ENCODE results near the gene BCL7C.
A peak's percentile ranks its signal among the peaks of the same experiment; 100 is the strongest.
"Not testable (repeated sequence)": the region's sequence is repeated elsewhere in the genome, so short reads cannot be mapped to it uniquely, and the experiment has no call there.

The BCL7C gene

DNA sequence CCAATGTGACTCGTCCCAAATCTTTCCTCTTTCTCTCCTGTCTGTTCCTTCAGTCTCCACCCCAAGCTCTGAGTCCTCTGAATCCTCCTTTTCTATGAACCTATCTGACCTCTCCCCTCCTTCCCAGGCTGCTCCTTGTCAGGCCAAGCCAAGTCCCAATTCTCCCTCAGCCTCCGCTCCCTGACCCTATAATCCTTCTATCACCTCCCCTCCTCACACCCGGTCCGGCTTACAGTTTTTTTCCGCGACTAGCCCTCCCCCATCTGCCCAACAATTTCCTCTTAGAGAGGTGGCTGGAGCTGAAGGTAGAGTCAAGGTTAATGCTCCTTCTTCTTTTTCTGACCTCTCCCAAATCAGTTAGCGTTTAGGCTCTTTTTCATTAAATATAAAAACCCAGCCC lies 33.1 kb downstream of the BCL7C start:
- DNase-seq (ENCODE audit: low spot score): not testable (repeated sequence)

DNA sequence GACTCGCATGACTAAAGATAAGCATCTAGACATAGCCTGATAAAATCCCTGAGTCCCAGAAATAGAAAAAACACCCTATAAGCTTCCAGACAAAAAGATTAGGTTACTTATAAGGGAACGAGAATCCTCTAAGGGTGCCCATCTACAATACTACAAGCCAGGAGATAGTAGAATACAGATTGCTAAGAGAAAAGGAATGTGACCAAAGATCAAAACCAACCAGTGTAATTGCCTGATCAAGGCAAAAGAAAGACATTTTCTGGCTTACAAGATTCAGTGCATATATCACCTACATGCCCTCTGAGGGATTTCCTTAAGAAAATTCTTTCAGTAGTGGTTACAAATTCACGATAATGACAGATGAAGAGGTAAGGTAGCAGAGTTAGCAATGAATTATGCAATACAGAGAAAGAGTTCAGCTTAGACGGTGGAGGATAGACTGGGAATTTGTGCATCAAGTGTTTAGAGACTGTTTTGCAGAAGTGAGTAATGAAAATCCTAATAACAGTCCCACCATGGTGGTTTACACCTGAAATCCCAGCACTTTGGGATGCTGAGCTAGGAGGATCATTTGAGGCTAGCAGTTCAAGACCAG lies 35.0 kb downstream of the BCL7C start:
- no peak for DNase-seq (ENCODE audit: low spot score)

DNA sequence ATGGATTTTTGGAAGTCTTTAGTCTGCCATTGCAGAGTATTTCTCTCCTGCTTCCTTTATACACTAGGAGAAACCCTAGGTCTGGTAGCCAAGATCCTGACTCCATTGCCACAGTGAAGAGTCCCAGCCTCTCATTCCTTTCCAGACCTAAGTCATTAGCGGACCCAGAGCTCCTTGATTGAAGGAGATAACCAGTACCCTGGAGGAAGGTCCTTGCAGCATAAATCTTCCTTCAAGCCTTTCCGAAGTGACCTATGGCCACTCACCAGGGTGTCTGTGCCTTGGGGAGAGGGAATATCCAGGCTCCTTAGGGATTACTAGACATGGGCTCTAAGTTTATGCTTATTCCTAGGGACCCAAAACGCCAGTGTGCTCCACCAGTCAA lies 35.8 kb downstream of the BCL7C start:
- DNase-seq (ENCODE audit: low spot score): no peak

DNA sequence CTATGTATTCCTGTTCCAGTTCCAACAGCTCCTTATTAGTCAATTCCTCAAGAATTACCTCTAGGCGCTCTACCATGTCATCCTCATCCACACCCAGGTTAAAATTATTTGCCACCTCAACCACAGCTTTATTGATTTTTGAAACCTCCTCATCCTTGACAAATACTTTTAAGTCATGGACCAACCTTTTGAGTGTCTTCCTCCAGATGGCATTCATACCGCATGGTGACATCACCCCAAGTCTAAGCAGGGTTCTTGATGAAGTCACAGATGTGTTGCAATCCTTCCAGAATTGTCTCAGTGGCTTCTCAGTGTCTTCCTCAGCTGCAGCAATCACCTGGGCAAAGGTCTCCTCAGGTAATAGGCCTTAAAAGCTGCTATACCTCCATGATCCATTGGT lies 40.1 kb downstream of the BCL7C start:
- DNase-seq (ENCODE audit: low spot score): no peak

DNA sequence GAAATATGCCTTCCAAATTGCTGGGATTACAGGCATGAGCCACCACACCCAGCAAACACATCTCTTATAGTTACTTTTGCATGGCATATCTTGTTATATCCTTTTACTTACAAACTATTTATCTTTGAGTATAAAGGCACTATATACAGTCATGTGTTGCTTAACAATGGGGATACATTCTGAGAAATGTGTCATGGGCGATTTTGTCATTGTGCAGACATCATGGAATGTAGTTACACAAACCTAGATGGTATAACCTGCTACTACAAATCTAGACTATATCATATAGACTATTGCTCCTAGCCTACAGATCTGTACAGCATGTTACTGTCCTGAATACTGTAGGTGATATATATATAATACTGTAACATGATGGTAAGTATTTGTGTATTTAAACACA lies 43.6 kb downstream of the BCL7C start:
- DNase-seq (ENCODE audit: low spot score): no peak

DNA sequence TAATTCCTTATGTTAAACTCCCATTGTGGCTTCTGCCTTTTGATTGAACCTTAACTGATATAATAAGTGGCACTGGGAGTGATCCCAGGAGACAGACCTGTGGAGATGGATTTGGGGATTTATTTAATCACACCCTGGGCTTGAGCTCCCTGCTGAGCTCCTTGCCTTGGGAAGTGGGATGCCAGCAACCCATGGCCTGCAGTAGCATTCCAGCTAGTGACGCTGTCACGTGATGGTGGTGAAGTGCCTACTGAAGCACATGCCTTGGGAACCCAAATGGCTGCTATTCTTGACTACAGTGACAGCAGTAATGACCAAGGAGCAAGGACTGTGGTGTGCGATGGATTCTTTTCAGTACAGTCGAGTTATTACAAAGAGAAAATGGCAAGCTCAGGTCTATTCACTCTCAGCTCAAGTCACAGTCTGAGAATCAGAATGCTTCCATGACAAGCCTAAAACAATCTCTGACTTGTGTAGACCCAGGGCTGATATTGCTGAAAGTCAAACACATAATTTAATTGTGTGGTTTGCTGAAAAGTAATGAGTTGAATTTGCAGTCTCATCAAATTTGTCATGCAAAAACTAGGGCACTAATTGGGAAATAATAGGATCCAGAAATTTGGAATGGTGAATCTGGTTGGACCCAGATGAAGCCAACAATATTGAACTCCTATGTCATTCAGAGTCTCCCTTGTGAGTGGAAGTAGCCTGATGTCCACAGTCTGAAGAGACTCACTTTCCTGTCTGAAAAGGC lies 47.1 kb downstream of the BCL7C start:
- DNase-seq (ENCODE audit: low spot score): no peak

DNA sequence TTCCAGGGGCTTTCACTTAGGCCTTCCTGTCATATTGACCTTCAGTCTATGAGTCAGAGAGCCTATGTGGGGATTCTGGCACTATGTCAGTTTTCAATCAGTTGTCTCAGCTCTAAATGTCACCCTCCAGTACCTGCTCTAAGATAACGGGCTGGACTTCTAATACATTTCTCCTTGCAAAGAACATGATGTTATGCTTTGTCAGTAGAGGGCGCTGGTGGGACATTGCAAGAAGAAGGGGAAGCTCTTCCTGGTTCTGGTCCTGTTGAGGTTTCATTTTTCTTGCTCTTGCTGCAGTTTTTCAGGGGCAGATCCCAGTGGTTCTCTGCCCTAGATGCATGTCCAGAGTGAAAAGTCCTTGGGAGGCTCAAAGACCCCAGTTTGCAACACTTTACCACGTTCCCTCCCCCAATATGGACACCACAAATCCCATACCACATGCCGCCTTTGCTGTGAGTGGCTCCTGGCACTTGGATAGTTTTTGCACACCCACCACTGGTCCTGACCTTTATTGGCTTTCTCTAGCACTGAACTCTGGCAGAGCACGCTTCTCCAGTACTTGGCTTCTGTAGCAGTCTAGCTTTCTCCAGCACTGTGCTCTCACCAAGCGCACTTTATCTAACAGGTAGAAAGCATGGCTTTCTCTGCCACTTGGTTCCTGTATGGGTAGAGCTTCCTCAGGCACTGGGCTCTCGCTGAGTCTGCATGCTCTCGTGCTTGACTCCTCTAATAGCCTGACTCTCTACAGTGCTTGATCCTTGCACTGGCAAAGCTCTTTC lies 49.0 kb downstream of the BCL7C start:
- peak; percentile 90 for DNase-seq (ENCODE audit: low spot score)

DNA sequence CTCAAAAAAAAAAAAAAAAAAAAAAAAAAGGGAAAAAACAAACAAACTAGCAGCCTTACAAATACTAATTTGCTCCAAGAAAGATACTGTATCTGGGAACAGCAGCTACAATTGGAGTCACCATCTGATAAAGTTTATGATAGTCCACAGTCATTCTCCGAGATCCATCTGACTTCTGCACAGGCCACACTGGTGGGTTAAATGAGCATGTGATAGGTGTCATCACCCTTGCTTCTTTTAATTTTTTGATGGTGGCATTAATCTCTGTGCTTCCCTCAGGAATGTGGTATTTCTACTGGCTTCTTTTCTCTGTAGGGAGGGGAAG lies 49.6 kb downstream of the BCL7C start:
- DNase-seq (ENCODE audit: low spot score): no peak

DNA sequence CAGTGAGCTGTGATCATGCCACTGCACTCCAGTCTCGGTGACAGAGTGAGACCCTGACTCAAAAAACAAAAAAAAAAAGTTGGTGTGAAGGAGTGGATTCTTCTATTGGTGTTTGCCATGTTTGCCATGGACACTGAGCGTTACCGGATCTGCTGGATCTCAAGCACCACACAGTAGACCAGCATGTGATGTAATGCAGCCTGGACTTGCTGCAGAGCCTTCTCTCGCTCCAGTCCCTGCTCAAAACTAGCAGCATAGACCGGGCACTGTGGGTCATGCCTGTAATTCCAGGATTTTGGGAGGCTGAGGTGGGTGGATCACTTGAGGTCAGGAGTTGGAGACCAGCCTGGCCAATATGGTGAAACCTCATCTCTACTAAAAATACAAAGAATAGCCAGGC lies 50.4 kb downstream of the BCL7C start:
- no peak for DNase-seq (ENCODE audit: low spot score)

DNA sequence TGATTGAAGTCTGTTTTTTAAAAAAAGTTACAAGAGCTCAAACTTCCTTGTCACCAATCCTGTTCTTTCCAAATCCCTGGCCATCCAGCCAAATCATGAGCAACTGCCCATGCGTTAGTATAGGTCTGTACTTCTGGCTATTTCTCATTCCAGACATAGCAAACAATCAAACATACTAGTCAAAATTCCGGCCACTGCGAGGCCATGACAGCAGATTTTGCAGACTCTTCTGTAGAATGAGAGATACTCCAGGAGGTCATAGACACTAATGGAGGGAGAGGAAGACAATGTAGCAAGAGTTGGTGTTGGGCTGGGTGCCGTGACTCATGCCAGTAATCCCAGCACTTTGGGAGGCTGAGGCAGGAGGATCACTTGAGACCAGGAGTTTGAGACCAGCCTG lies 50.9 kb downstream of the BCL7C start:
- DNase-seq (ENCODE audit: low spot score): no peak

DNA sequence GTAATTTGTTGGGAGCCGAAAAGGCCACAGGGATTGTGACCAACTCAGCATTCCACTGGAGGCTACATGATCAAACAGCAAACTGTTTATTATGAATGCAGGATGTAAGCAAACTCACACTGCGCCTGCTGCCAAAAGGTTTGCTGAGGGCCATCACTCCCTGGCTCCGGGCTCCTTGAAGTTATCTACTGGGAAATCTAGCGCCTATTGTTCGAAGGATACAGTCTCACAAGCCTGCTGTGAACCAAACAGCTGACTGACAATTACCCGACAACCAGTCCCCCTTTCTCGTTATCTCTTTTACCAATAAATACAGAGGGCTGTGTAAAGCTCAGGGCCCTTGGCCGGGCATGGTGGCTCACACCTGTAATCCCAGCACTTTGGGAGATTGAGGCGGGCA lies 52.5 kb downstream of the BCL7C start:
- DNase-seq (ENCODE audit: low spot score): no peak

DNA sequence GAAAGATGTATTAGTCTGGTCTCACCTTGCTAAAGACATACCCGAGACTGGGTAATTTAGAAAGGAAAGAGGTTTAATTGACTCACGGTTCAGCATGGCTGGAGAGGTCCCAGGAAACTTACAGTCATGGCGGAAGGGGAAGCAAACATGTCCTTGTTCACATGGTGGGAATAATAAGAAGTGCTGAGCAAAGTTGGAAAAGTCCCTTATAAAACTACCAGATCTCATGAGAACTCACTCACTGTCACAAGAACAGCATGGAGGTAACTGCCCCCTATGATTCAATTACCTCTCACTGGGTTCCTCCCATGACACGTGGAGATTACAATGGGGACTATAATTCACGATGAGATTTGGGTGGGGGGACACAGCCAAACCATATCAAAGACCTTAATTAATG lies 53.3 kb downstream of the BCL7C start:
- no peak for DNase-seq (ENCODE audit: low spot score)

DNA sequence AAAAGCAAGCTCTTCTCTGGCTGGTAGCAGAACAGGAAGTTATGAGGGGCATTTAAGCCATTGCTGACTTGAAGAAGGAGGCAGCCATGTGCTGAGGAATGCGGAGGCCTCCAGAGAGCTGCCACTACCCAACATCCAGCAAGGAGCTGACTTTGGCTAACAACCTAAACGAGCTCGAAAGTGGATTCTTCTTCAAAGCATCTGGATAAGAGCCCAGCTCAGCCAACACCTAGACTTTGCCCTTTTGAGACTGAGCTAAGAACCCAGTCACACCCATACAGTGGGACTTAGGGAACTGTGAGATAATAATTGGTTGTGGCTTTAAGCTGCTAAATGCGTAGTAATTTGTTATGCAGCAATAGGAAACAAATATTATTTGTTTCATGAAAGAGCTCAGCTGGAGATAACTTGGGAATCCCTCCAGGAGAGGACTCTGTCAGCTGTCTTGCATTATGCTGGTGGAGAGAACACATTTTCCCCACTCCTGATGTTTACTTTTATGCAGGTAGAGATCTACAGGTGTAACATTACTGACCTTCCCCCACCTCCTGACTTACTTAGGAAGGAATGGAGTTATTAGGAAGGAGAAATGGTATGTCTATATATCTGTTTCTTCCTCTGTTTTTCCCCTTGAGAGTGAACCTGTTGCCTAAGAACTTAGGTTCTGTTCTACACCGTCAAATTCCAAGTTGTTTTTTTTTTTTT lies 54.2 kb downstream of the BCL7C start:
- no peak for DNase-seq (ENCODE audit: low spot score)

DNA sequence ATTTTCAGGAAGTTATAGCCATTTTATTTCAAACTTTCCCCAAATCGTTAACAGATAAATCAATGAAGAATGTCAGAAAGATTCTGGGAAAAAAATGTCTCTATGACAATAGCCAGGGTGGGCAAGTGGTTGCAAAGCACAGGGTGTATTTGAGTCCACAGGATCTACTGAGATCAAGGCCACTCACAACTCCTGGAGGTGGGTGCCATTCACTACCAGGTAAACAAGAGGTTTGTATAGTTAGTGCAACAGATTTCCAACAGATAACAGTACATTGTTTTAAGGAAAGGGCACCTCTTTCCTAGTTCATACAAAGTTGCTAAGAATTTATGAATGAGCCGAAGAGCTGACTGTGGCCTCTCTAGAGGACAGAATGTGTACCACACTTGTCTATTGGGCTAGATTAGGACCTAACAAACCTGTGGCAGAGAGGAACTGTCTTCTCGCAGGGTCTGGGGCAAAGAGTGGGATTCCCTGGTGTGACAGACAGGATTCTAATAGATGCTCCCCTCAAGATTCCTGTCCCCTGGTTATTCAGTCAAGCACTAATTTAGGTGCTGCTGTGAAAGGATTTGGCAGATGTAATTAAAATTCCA lies 54.9 kb downstream of the BCL7C start:
- DNase-seq (ENCODE audit: low spot score): no peak

DNA sequence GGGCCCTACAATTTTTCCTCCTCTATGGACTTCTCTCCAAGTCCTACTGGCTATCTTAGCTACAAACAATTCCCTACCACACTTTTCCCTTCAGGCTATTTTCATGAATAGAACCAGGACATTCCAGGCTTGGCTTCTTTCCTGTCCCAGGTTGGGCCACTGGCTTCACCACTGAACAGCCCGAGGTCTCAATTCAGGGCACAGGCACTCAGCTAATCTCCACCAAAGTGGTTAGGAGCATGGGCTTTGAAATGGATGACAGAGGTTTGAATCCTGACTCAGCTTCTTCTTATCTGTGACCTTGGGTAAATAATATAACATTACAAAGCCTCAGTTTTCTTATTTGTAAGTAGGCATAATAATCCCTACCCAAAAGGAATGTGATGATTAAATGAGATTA lies 56.0 kb downstream of the BCL7C start:
- no peak for DNase-seq (ENCODE audit: low spot score)
